Right lobe of liver (tissue), 6 donors: ENCODE results near the gene TENT4B. TPM values are rescaled to one million over a fixed set of nuclear protein-coding genes. Genes with fewer than 3 reads are reported as not detected.

Experiments
- ATAC-seq, 4 donors: fragments of 200-7000 bp; cut with Tn5 transposase; one replicate each; pipeline ENCODE4 v1.9.1; 2020; ENCODE audit warnings: mild to moderate bottlenecking in 4 of 4, moderate library complexity in 4 of 4
- DNase-seq, 3 donors: peaks; one replicate each; pipeline ENCODE4 v3.0.0-alpha.2; 2020
- H3K27ac ChIP-seq, 3 donors: fragments of 200-600 bp; one replicate each; pipeline ENCODE4 v1.8.0; 2022
- H3K27me3 ChIP-seq, 2 donors: fragments of 200-600 bp; one replicate each; pipeline ENCODE4 v1.8.0; 2022
- H3K36me3 ChIP-seq, 4 donors: fragments of 200-600 bp; sonication (generic) in 1 of 4; one replicate each; pipeline versions ENCODE4 v1.5.1 to v1.8.0; 2017 to 2022; ENCODE audit warnings: control low read depth in 1 of 4
- H3K4me1 ChIP-seq, 4 donors: fragments of 200-600 bp; sonication (generic) in 1 of 4; one replicate each; pipeline versions ENCODE4 v1.5.1 to v1.8.0; 2017 to 2022; ENCODE audit warnings: control low read depth in 1 of 4
- H3K4me3 ChIP-seq, 3 donors: fragments of 200-600 bp; one replicate each; pipeline ENCODE4 v1.8.0; 2022
- H3K9me3 ChIP-seq, 4 donors: fragments of 200-600 bp; sonication (generic) in 1 of 4; one replicate each; pipeline versions ENCODE4 v1.5.1 to v1.8.0; 2017 to 2022; ENCODE audit warnings: control low read depth in 1 of 4
- POLR2A ChIP-seq: fragments of 450-650 bp; IDR thresholded peaks from one replicate; pipeline ENCODE4 v1.6.1; 2017; ENCODE audit warnings: antibody characterized with exemption, mild to moderate bottlenecking
- WGBS: methylation state at CpG from one replicate; pipeline ENCODE4 v1.1.6; 2018; ENCODE audit warnings: low coverage, low lambda C conversion rate; ENCODE audit not compliant: insufficient coverage; ENCODE audit errors: missing lambda C conversion rate; 5-methylcytosine and 5-hydroxymethylcytosine counted together
- intact Hi-C, 2 donors: fragments of 100-400 bp; cut with DNase I; formaldehyde crosslinking; loops; one replicate each; pipeline versions ENCODE4 v1.11.2 to v1.14.1; 2022
- total RNA-seq, 6 experiments: library from RNA; depleted of rRNA in 2 of 6; stranded (reverse); fragments of >200 nt in 2 of 6; fragmentation: NEBNext Ultra II Directional in 3 of 6; extraction: Animal tissue kit (Norgen Biotek cat#: 25700) in 3 of 6; gene quantifications; one replicate each; pipeline versions ENCODE4 v1.1.0 to v1.2.4, GENCODE V29; 2016 to 2023
- TF ChIP-seq, protein P1 (sequence below), 4 donors: fragments of 200-600 bp in 3 of 4; fragments of 450-650 bp in 1 of 4; IDR thresholded peaks; one replicate each; pipeline versions ENCODE4 v1.5.1 to v1.8.0; 2016 to 2022; ENCODE audit warnings: antibody characterized with exemption in 4 of 4, mild to moderate bottlenecking in 2 of 4
- donor health status: DM: no; HTN: yes; CAD: no.
- donor health status: DM: no; HTN: no; CAD: no.
- donor health status: DM: no; HTN: no; CAD: no.
- donor health status: DM: no; HTN: yes; CAD: no.
- donor health status: DM: no; HTN: yes; CAD: no.

TENT4B gene
- total RNA-seq, 6 experiments from 2014 or later = 7.2 to 13.2 (median 9.3) TPM

DNA sequence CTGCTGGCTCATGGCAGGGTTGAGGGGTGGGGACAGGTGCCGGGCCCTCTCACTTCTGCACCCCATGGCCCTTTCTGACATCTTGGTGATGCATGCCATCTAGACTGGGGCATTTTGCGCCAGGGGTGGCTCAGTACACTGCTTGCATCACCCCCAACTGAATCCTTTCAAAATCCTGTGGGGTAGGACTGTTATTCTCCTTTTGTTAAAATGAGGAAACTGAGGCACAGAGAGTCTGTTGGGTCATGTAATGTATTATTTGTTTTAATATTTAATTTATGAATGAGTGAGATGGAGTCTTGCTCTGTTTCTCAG, 123.2 kb downstream of the TENT4B start:
- TF ChIP-seq POLR2A = no peak
- TF ChIP-seq, protein P1, sequence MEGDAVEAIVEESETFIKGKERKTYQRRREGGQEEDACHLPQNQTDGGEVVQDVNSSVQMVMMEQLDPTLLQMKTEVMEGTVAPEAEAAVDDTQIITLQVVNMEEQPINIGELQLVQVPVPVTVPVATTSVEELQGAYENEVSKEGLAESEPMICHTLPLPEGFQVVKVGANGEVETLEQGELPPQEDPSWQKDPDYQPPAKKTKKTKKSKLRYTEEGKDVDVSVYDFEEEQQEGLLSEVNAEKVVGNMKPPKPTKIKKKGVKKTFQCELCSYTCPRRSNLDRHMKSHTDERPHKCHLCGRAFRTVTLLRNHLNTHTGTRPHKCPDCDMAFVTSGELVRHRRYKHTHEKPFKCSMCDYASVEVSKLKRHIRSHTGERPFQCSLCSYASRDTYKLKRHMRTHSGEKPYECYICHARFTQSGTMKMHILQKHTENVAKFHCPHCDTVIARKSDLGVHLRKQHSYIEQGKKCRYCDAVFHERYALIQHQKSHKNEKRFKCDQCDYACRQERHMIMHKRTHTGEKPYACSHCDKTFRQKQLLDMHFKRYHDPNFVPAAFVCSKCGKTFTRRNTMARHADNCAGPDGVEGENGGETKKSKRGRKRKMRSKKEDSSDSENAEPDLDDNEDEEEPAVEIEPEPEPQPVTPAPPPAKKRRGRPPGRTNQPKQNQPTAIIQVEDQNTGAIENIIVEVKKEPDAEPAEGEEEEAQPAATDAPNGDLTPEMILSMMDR (IDR thresholded peaks at IDR 0.05) = no peak
- intact Hi-C loops = no loop called here
- Histone ChIP-seq H3K36me3 (no peaks in the 10 kb centered on the region), H3K4me3 (no peak overlapping the region), H3K9me3 (no peaks in the 10 kb centered on the region), H3K27me3 (no peaks in the 10 kb centered on the region), H3K4me1 (no peaks in the 10 kb centered on the region), H3K27ac (peak overlapping the region in 1 of 3 donors; percentile 43)
- DNase-seq (peak in 1 of 3 donors; percentile 43), ATAC-seq (no peak)
- WGBS = no CpG with 5 or more reads among the region's 2 CpGs

DNA sequence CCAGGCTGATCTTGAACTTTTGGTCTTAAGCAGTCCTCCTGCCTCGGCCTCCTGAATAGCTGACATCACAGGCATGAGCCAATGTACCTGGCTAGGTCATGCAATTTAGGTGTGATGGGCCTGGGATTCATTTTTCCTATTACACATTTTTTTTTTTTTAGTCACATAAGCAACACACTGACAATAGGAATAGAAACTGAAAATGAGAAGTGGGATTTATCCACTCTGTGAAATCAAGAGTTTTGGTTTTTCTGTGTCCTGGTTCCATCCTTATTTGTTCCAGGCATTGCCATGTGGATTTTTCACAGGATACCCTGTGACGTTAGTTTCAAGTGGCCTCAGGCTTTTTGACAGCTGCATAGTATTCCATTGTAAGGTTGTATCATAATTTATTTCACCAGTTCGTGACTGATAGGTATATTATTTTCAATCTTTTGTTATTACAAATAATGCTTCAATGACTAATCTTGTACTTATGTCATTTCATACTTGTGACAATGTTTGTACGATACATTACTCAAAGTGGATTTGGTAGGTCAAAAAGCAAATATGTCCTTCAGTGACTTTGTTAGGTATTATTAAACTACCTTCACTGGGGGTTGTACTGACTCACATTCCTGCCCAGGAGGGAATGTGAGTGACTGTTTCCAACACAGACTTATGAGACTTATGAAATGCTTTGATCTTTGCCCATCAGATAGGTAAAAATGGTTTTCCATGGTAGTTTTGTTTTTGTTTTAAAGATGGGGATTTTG, 123.9 kb downstream of the TENT4B start:
- intact Hi-C loops = no loop called here
- TF ChIP-seq POLR2A = no peak
- TF ChIP-seq, protein P1 (IDR thresholded peaks at IDR 0.05) = no peak
- no peak overlapping the region for H3K27ac ChIP-seq

DNA sequence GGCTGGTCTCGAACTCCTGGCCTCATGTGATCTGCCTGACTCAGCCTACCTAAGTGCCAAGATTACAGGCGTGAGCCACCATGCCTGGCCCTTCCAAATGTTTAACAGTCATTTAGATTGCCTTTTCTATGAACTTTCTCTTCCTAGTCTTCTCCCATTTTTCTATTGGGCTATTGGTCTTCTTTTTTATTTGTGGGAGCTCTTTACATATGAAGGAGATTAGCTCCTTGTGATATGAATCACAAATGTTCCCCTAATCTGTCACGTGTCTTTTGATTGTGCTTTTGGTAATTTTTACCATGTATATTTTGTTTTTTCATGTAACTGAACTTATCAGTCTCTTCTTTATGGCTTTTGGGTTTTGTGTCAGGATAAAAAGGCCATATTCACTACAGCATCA, 125.1 kb downstream of the TENT4B start:
- Histone ChIP-seq H3K4me3 (no peak overlapping the region), H3K27me3 (no peaks in the 10 kb centered on the region), H3K27ac (no peak overlapping the region), H3K9me3 (no peaks in the 10 kb centered on the region), H3K4me1 (peaks cover 0 to 14% (median 4%) of the 10 kb centered on the region in 4 donors), H3K36me3 (no peaks in the 10 kb centered on the region)
- intact Hi-C loops = no loop called here
- 72% methylated on average over 3 of the region's 3 CpGs for WGBS
- ATAC-seq = no peak
- DNase-seq = peak in 1 of 3 donors; percentile 7
- TF ChIP-seq, protein P1 (IDR thresholded peaks at IDR 0.05) = no peak
- no peak for TF ChIP-seq POLR2A

More for the DNA sequence above, 123.9 kb downstream of the TENT4B start:
- WGBS = 84% methylated on average over 4 of the region's 4 CpGs
- Histone ChIP-seq H3K27me3 (no peaks in the 10 kb centered on the region), H3K4me3 (no peak overlapping the region), H3K4me1 (peaks cover 0 to 1% (median 0%) of the 10 kb centered on the region in 4 donors), H3K9me3 (no peaks in the 10 kb centered on the region), H3K36me3 (no peaks in the 10 kb centered on the region)
- no peak for ATAC-seq
- DNase-seq = no peak

DNA sequence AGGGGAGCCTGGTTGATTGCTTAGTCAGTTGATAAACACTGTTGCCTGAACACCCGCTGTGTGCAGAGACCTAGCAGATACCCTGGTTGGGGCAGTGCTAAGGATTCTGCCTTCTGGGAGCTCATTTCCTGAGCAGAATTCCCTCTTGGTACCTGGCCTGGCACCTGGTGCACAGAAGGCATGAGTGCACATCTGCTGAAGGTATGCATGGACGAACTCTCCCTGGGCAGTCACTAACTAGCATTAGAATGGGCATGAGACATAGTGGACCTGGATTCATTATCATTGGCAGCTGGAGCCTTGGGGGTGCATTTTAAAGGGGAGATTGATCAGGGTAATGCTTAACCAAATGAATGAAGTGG, 126.4 kb downstream of the TENT4B start:
- Histone ChIP-seq H3K36me3 (no peaks in the 10 kb centered on the region), H3K9me3 (no peaks in the 10 kb centered on the region), H3K4me1 (peaks cover 0 to 27% (median 6%) of the 10 kb centered on the region in 4 donors), H3K27ac (no peak overlapping the region), H3K27me3 (no peaks in the 10 kb centered on the region), H3K4me3 (no peak overlapping the region)
- TF ChIP-seq POLR2A = no peak
- TF ChIP-seq, protein P1 (IDR thresholded peaks at IDR 0.05) = no peak
- DNase-seq (peak in 1 of 3 donors; percentile 28), ATAC-seq (no peak)
- intact Hi-C loops = no loop called here
- WGBS = 63% methylated on average over 2 of the region's 2 CpGs
